ENCODE results near the gene KRT2. TPM values are rescaled to one million over a fixed set of nuclear protein-coding genes. Genes with fewer than 3 reads are reported as not detected.

Gene KRT2
- total and polyA plus RNA-seq, 2 of the 4 experiments (the other 2 are of a cell fraction), result not detected

DNA sequence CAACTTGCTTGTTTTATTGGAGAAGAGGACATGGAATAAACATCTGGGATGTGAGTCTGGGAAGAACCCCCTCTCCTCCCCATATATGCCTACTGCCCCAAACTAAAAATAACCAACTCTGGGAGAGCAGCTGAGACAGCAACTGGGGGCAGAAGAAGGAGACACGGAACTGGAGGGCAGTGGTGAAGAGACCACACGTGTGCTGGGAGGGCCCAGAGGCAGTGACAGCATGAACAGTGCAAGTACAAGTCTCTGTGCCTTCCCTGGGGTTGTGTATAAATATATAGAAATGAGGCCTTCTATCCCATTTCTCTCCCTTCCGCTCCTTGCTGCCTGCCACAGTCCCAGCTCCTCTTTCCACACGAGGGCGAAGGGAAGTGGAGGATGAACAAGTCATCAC lies 29.7 kb downstream of the KRT2 start:
- ATAC-seq (ENCODE audit: low read depth) (no peak), DNase-seq (no peak)
- ChIA-PET POLR2A (ENCODE audit: unreplicated experiment) (no interaction called here), CTCF (no interaction called here)
- in situ Hi-C loops (cut with MboI; ENCODE audit: low sequenced_read_pairs) (no loop called here), dilution Hi-C loops (cut with HindIII; ENCODE audit: low sequenced_read_pairs, unreplicated experiment) (no loop called here), intact Hi-C loops (cut with micrococcal nuclease) (no loop called here)
- H2AFZ ChIP-seq (replicated peaks; ENCODE audit: low read length, poor library complexity), result no peak overlapping the region
- no peaks in the 10 kb centered on the region for H3K4me1 ChIP-seq (ENCODE audit: control insufficient read depth, insufficient read depth, low read length)
- H3K4ac ChIP-seq (ENCODE audit: low read depth, low read length), result no peak overlapping the region
- H3K23ac ChIP-seq (ENCODE audit: low read depth, low read length), result no peak overlapping the region
- no peak overlapping the region for H2BK20ac ChIP-seq (ENCODE audit: low read depth, low read length)
- no peak for TF ChIP-seq FOS (IDR thresholded peaks at IDR 0.05; ENCODE audit: low read depth, low read length)
- no peak for TF ChIP-seq SMC3 (IDR thresholded peaks at IDR 0.05; ENCODE audit: low read depth, low read length)
- TF ChIP-seq MAZ (IDR thresholded peaks at IDR 0.05; ENCODE audit: borderline replicate concordance, low read depth, low read length), result no peak
- no peak for TF ChIP-seq RCOR1 (IDR thresholded peaks at IDR 0.05; ENCODE audit: insufficient replicate concordance, low read length)
- no peak for TF ChIP-seq CEBPB (IDR thresholded peaks at IDR 0.05; ENCODE audit: low read depth, low read length)
- no peak for TF ChIP-seq RFX5 (IDR thresholded peaks at IDR 0.05; ENCODE audit: low read depth, low read length)
- no peak for TF ChIP-seq MXI1 (IDR thresholded peaks at IDR 0.05; ENCODE audit: borderline replicate concordance, low read depth, low read length)
- TF ChIP-seq, protein P1, sequence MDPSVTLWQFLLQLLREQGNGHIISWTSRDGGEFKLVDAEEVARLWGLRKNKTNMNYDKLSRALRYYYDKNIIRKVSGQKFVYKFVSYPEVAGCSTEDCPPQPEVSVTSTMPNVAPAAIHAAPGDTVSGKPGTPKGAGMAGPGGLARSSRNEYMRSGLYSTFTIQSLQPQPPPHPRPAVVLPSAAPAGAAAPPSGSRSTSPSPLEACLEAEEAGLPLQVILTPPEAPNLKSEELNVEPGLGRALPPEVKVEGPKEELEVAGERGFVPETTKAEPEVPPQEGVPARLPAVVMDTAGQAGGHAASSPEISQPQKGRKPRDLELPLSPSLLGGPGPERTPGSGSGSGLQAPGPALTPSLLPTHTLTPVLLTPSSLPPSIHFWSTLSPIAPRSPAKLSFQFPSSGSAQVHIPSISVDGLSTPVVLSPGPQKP (IDR thresholded peaks at IDR 0.05; ENCODE audit: borderline replicate concordance, low read depth, low read length), result no peak
- TF ChIP-seq USF2 (IDR thresholded peaks at IDR 0.05; ENCODE audit: low read depth, low read length), result no peak
- no peak for TF ChIP-seq RAD21 (IDR thresholded peaks at IDR 0.05; ENCODE audit: low read length)
- TF ChIP-seq POLR2A (IDR thresholded peaks at IDR 0.05; ENCODE audit: low read depth, low read length), result no peak
- TF ChIP-seq NFE2L2 (IDR thresholded peaks at IDR 0.05; ENCODE audit: low read depth, low read length), result no peak
- H4K20me1 ChIP-seq (ENCODE audit: insufficient read depth, low read length), result no peaks in the 10 kb centered on the region
- BruUV-seq (replicated peaks), result no TSS peak
- no peak overlapping the region for H2AK5ac ChIP-seq (ENCODE audit: low read depth, low read length)
- H3K4me3 ChIP-seq (ENCODE audit: insufficient read depth, low read depth, low read length), result no peak overlapping the region
- H3K14ac ChIP-seq (replicated peaks; ENCODE audit: low read depth, low read length), result no peak overlapping the region
- H2AK9ac ChIP-seq (replicated peaks; ENCODE audit: low read depth, low read length, poor library complexity), result no peak overlapping the region
- H2BK120ac ChIP-seq (ENCODE audit: low read depth, low read length), result no peak overlapping the region
- no peak overlapping the region for H4K8ac ChIP-seq (ENCODE audit: low read depth in 2 of 2, low read length in 2 of 2)
- H3K79me1 ChIP-seq (ENCODE audit: low read depth in 1 of 2, low read length in 2 of 2), result no peaks in the 10 kb centered on the region
- no peak overlapping the region for H3K18ac ChIP-seq (ENCODE audit: low read depth, low read length)
- H3K36me3 ChIP-seq (ENCODE audit: control insufficient read depth, insufficient read depth, low read length), result no peaks in the 10 kb centered on the region
- no peak overlapping the region for H2BK15ac ChIP-seq (ENCODE audit: low read depth, low read length)
- no peak overlapping the region for H4K5ac ChIP-seq (ENCODE audit: low read depth, low read length)
- peaks cover 12% of the 10 kb centered on the region for H3K27me3 ChIP-seq (ENCODE audit: control insufficient read depth, insufficient read depth, low read length)
- no peak overlapping the region for H3K9ac ChIP-seq (ENCODE audit: low read depth, low read length)
- no peaks in the 10 kb centered on the region for H3K9me3 ChIP-seq (ENCODE audit: control insufficient read depth, insufficient read depth, low read length)
- no peaks in the 10 kb centered on the region for H3K9me1 ChIP-seq (ENCODE audit: insufficient read depth, low read length)
- H3K4me2 ChIP-seq (ENCODE audit: low read depth, low read length), result no peak overlapping the region
- WGBS, 2 experiments (ENCODE audit: extremely low coverage in 2 of 2, insufficient read length in 1 of 2), result no CpG with 5 or more reads among the region's 5 CpGs
- H3K56ac ChIP-seq (ENCODE audit: extremely low read depth, insufficient read depth, low read length), result no peak overlapping the region
- H4K91ac ChIP-seq (ENCODE audit: insufficient read depth, low read depth, low read length), result no peak overlapping the region
- H3K27ac ChIP-seq (ENCODE audit: insufficient read depth, low read length), result no peak overlapping the region
- H2BK5ac ChIP-seq (ENCODE audit: low read depth, low read length, poor library complexity, severe bottlenecking), result no peak overlapping the region

All from IMR-90 (cell line).